GM12878 (cell line): ENCODE measurements around the gene RBM6. TPM values are rescaled to one million over a fixed set of nuclear protein-coding genes. Genes with fewer than 3 reads are reported as not detected.

ENCODE experiments used
- ATAC-seq: fragments of 200-7000 bp; cut with Tn5 transposase; 3 replicates; pipeline ENCODE4 v1.9.1; 2020; ENCODE audit warnings: mild to moderate bottlenecking, moderate library complexity
- BruUV-seq: library from RNA; stranded (reverse); fragments of 400-500 nt; replicated peaks from 2 replicates; lab custom pipeline; 2021; lab: Mats Ljungman, UMichigan
- CTCF ChIA-PET: fragments of 300-600 bp; sonication (Branson Sonifier 250); formaldehyde crosslinking; extraction: SDS; loops from one replicate; lab custom pipeline; 2021; ENCODE audit warnings: inconsistent platforms; lab: Yijun Ruan, JAX
- POLR2A ChIA-PET: fragments of 350-600 bp; formaldehyde crosslinking; extraction: SDS; loops from one replicate; lab custom pipeline; 2021; ENCODE audit warnings: inconsistent platforms; lab: Charles Lee
- RAD21 ChIA-PET: fragments of 300-600 bp; sonication (Branson Sonifier 250); formaldehyde crosslinking; loops from one replicate; lab custom pipeline; 2023; ENCODE audit warnings: antibody characterized with exemption; ENCODE audit not compliant: unreplicated experiment; lab: Charles Lee
- SMC1A ChIA-PET: fragments of 300-600 bp; sonication (Branson Sonifier 250); formaldehyde crosslinking; loops from one replicate; lab custom pipeline; 2023; ENCODE audit not compliant: unreplicated experiment, uncharacterized antibody; lab: Charles Lee
- DNase-seq: peaks from one replicate; pipeline ENCODE4 v3.0.0-alpha.2; 2011; ENCODE audit warnings: low read depth, low spot score
- FAIRE-seq: peaks from 3 replicates; lab custom pipeline; 2011; peaks lifted over from hg19 to GRCh38; lab: Jason Lieb, UNC
- H2AFZ ChIP-seq: 2 replicates; pipeline ENCODE4 v1.6.0; 2011; ENCODE audit warnings: low read depth, low read length, control low read depth; ENCODE audit not compliant: control insufficient read depth
- H3K27ac ChIP-seq: 2 replicates; pipeline ENCODE4 v1.5.1; 2011; ENCODE audit warnings: control low read depth; ENCODE audit not compliant: control insufficient read depth, insufficient read depth
- H3K27me3 ChIP-seq, 2 experiments: replicated peaks in 1 of 2; 2 replicates each; pipeline versions ENCODE4 v1.6.0 to v1.6.1; 2011; ENCODE audit warnings: low read length in 1 of 2; ENCODE audit not compliant: control insufficient read depth in 2 of 2, insufficient read depth in 2 of 2
- H3K36me3 ChIP-seq, 2 experiments: 2 replicates each; pipeline ENCODE4 v1.5.1; 2011; ENCODE audit warnings: low read length in 1 of 2; ENCODE audit not compliant: control insufficient read depth in 2 of 2, insufficient read depth in 2 of 2
- H3K4me1 ChIP-seq: 2 replicates; pipeline ENCODE4 v1.6.1; 2011; ENCODE audit warnings: mild to moderate bottlenecking, low read length, moderate library complexity, mixed read lengths; ENCODE audit not compliant: control insufficient read depth, insufficient read depth
- H3K4me2 ChIP-seq: 2 replicates; pipeline ENCODE4 v1.6.0; 2011; ENCODE audit warnings: control low read depth; ENCODE audit not compliant: control insufficient read depth, insufficient read depth
- H3K4me3 ChIP-seq: fragments of 200-600 bp; sonication (generic); 2 replicates; pipeline ENCODE4 v1.5.1; 2016
- H3K79me2 ChIP-seq: 2 replicates; pipeline ENCODE4 v1.6.0; 2011; ENCODE audit warnings: low read length; ENCODE audit not compliant: control insufficient read depth, insufficient read depth
- H3K9ac ChIP-seq: 2 replicates; pipeline ENCODE4 v1.8.0; 2011; ENCODE audit warnings: low read length, control low read depth, mixed read lengths; ENCODE audit not compliant: control insufficient read depth, insufficient read depth
- H3K9me3 ChIP-seq: replicated peaks from 3 replicates; pipeline ENCODE4 v1.5.1; 2011; ENCODE audit warnings: mild to moderate bottlenecking, low read length; ENCODE audit not compliant: control insufficient read depth, insufficient read depth
- H4K20me1 ChIP-seq: 2 replicates; pipeline ENCODE4 v1.6.0; 2011; ENCODE audit not compliant: control insufficient read depth, insufficient read depth
- BHLHE40 ChIP-seq, 2 experiments: fragments of 450-650 bp in 1 of 2; IDR thresholded peaks; 2 replicates each; pipeline ENCODE4 v1.6.1; 2011 to 2017; ENCODE audit warnings: low read depth in 2 of 2, borderline replicate concordance in 1 of 2, improper control_type of control experiment in 1 of 2, low read length in 1 of 2, mild to moderate bottlenecking in 1 of 2
- CREB1 ChIP-seq: IDR thresholded peaks from 2 replicates; pipeline ENCODE4 v1.6.1; 2012; ENCODE audit warnings: low read depth, mild to moderate bottlenecking, inconsistent platforms
- IKZF1 ChIP-seq: fragments of 450-650 bp; conservative IDR thresholded peaks from 2 replicates; pipeline ENCODE4 v1.6.1; 2017; ENCODE audit warnings: antibody characterized with exemption, mild to moderate bottlenecking
- IKZF2 ChIP-seq, 2 experiments: fragments of 450-650 bp; IDR thresholded peaks; 2 replicates each; pipeline ENCODE4 v1.6.1; 2017; ENCODE audit warnings: mild to moderate bottlenecking in 2 of 2, moderate library complexity in 2 of 2
- IRF4 ChIP-seq: IDR thresholded peaks from 2 replicates; pipeline ENCODE4 v1.6.1; 2011; ENCODE audit warnings: low read depth, low read length
- LARP7 ChIP-seq: fragments of 450-650 bp; IDR thresholded peaks from 2 replicates; pipeline ENCODE4 v1.6.1; 2017; ENCODE audit warnings: mild to moderate bottlenecking
- RAD21 ChIP-seq: IDR thresholded peaks from 2 replicates; pipeline ENCODE4 v1.6.1; 2011; ENCODE audit warnings: mild to moderate bottlenecking, low read depth, low read length, moderate library complexity; ENCODE audit not compliant: insufficient read depth
- RELA ChIP-seq: fragments of 450-650 bp; IDR thresholded peaks from 2 replicates; pipeline ENCODE4 v1.8.0; 2014; ENCODE audit warnings: borderline replicate concordance; ENCODE audit not compliant: partially characterized antibody
- SMC3 ChIP-seq: IDR thresholded peaks from 2 replicates; pipeline ENCODE4 v1.6.1; 2011; ENCODE audit warnings: low read length, improper control_type of control experiment, borderline replicate concordance
- TCF3 ChIP-seq: IDR thresholded peaks from 2 replicates; pipeline ENCODE4 v1.6.1; 2012; ENCODE audit warnings: low read depth, mild to moderate bottlenecking, low read length, borderline replicate concordance; ENCODE audit not compliant: insufficient read depth
- YY1 ChIP-seq: IDR thresholded peaks from 2 replicates; pipeline ENCODE4 v1.6.1; 2011; ENCODE audit warnings: low read depth, mild to moderate bottlenecking, low read length
- ZNF274 ChIP-seq: IDR thresholded peaks from one replicate; pipeline ENCODE4 v1.8.0; 2011; ENCODE audit not compliant: insufficient read length, insufficient read depth
- WGBS: methylation state at CpG from one replicate; pipeline ENCODE4 v1.1.6; 2016; ENCODE audit warnings: low lambda C conversion rate; ENCODE audit not compliant: insufficient replicate concordance, insufficient coverage; ENCODE audit errors: missing lambda C conversion rate; 5-methylcytosine and 5-hydroxymethylcytosine counted together
- in situ Hi-C: fragments of 300-500 bp; cut with MboI; formaldehyde crosslinking; loops from 9 replicates; pipeline ENCODE4 v1.14.3; 2018; ENCODE audit warnings: mixed read lengths
- intact Hi-C: fragments of 100-400 bp; cut with micrococcal nuclease; formaldehyde crosslinking; loops from one replicate; pipeline ENCODE4 v1.14.2; 2022; ENCODE audit not compliant: unreplicated experiment
- polyA plus RNA-seq, 11 experiments: library from polyadenylated mRNA; depleted of rRNA in 4 of 11; unstranded in 6 of 11; stranded (reverse) in 5 of 11; fragments of >200 nt; fragmentation: Nextera tagmentation in 4 of 11; fragmentation: Illumina TruSeq in 1 of 11; extraction: Ambion mirVana in 4 of 11; extraction: Trizol in 1 of 11; gene quantifications; 1 replicate in 1 of 11; 2 replicates in 10 of 11; pipeline versions ENCODE4 v1.2.1 to v1.2.3, GENCODE V29; 2011 to 2016; ENCODE audit warnings: inconsistent platforms in 2 of 11, missing spikeins in 2 of 11, low read depth in 1 of 11
- total RNA-seq, 4 experiments: library from RNA; depleted of rRNA in 3 of 4; stranded (reverse); fragments of >200 nt in 3 of 4; fragmentation: Illumina TruSeq in 1 of 4; extraction: Trizol in 1 of 4; gene quantifications; 2 replicates each; pipeline versions ENCODE4 v1.2.1 to v1.2.3, GENCODE V29; 2013 to 2021
- TF ChIP-seq, protein P1 (sequence below): IDR thresholded peaks from 2 replicates; pipeline ENCODE4 v1.6.1; 2011; ENCODE audit warnings: borderline replicate concordance, low read depth, mild to moderate bottlenecking, moderate library complexity, mixed read lengths, low read length; ENCODE audit not compliant: insufficient read depth; ENCODE audit errors: extremely low read length
- TF ChIP-seq, protein P2 (sequence below), 3 experiments: IDR thresholded peaks in 2 of 3; conservative IDR thresholded peaks in 1 of 3; 2 replicates each; pipeline ENCODE4 v1.5.1; 2011; ENCODE audit warnings: low read depth in 3 of 3, low read length in 3 of 3, mild to moderate bottlenecking in 3 of 3, control low read depth in 2 of 3, moderate library complexity in 2 of 3, inconsistent platforms in 1 of 3, mixed read lengths in 1 of 3; ENCODE audit not compliant: control insufficient read depth in 2 of 3, insufficient read depth in 1 of 3; ENCODE audit errors: extremely low read depth in 1 of 3
- TF ChIP-seq, protein P3 (sequence below): fragments of 450-650 bp; formaldehyde crosslinking; IDR thresholded peaks from 2 replicates; pipeline ENCODE4 v1.4.0; 2022; ENCODE audit warnings: mild to moderate bottlenecking, moderate library complexity

RBM6 gene
- total and polyA plus RNA-seq, 10 of the 15 experiments (the other 5 are each of a cell fraction or from before 2014, with no cell fraction given) = 45.3 to 103 (median 81.3) TPM

DNA sequence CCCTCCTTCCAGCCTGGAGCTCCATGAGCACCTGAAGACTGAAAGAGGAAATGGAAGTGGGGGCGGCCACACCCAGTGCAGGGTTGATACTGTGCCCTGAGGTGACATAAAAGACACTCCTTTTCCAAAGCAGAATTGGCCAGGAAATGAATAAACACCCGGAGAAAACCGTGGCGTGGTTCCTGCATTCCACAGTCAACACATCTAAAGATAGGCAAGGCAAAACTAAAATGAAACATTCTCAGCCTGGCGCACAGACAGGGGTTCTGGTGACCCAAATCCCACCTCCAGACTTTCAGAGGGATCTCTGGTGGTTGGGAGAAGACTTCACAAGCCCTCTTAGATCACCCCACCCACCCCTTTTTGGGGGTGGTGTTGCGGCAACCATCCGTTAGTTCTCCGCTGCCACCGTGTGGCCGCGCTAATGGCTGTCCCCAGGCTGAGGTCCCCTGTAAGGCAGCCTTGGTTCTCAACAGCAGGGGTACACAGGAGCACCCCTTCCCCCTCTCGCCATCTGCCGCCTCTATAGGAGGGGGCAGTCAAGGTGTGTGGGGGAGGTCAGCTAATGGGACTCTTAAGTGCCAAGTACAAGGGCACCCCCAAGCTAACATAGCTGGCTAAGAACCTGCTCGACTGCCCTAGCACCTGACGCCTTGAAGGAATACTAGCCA lies 33.7 kb upstream of the RBM6 start:
- H3K27ac ChIP-seq = peak overlapping the region; percentile 46
- SMC1A ChIA-PET = interaction anchor here (0.6 to 1.7 kb wide), 12 partner anchors 10 to 784 kb away, joined by 3 to 7 read pairs (median 4); partner anchors contain the start of gene INKA1
- RAD21 ChIA-PET = interaction anchor here (0.8 to 3.3 kb wide), 8 partner anchors 22 to 102 kb away, joined by 3 to 33 read pairs (median 6); partner anchors contain the start of genes INKA1, RBM6 and TRAIP
- in situ Hi-C loops (loop anchor here (5.0 kb wide), 1 partner anchor 104 kb away; the partner anchor contains the start of gene INKA1), intact Hi-C loops (loop anchor here (1.0 to 5.0 kb wide), 4 partner anchors 49 to 203 kb away; partner anchors contain the start of genes INKA1 and TRAIP)
- no peaks in the 10 kb centered on the region for H3K27me3 ChIP-seq
- no peak overlapping the region; the same call in 1 of the 2 replicates for H3K9ac ChIP-seq
- FAIRE-seq = no peak
- 0 out of 2 replicates have a peak overlapping the region, but pooled peaks have one; percentile 3 for H3K4me3 ChIP-seq
- ATAC-seq = peak; percentile 72
- BruUV-seq = no TSS peak
- peaks cover 0 to 2% of the 10 kb centered on the region in 2 experiments; a peak in 2 of 4 replicates for H3K36me3 ChIP-seq
- H3K4me1 ChIP-seq = peaks cover 25% of the 10 kb centered on the region
- CTCF ChIA-PET = interaction anchor here (0.7 to 8.4 kb wide), 23 partner anchors 8 to 366 kb away, joined by 3 to 70 read pairs (median 4); partner anchors contain the start of gene INKA1
- no peaks in the 10 kb centered on the region for H3K79me2 ChIP-seq
- no peaks in the 10 kb centered on the region for H4K20me1 ChIP-seq
- peak overlapping the region; percentile 38 for H2AFZ ChIP-seq
- POLR2A ChIA-PET = interaction anchor here (1.1 to 1.5 kb wide), 2 partner anchors 23 to 33 kb away, joined by 3 to 5 read pairs; partner anchors contain the start of genes MON1A and RBM6
- WGBS = 17% methylated on average over 14 of the region's 15 CpGs
- no peak for DNase-seq
- no peaks in the 10 kb centered on the region for H3K9me3 ChIP-seq
- peak overlapping the region; percentile 19 for H3K4me2 ChIP-seq
- TF ChIP-seq YY1 = peak; percentile 63; the same call in 1 of the 2 replicates
- TF ChIP-seq IKZF2 (IDR thresholded peaks at IDR 0.05) = peak; percentile 39 to 63; a peak in 2 of 4 replicates
- 0 out of 2 replicates have a peak, but pooled peaks have one; percentile 23 for TF ChIP-seq IRF4
- no peak for TF ChIP-seq ZNF274
- TF ChIP-seq, protein P1, sequence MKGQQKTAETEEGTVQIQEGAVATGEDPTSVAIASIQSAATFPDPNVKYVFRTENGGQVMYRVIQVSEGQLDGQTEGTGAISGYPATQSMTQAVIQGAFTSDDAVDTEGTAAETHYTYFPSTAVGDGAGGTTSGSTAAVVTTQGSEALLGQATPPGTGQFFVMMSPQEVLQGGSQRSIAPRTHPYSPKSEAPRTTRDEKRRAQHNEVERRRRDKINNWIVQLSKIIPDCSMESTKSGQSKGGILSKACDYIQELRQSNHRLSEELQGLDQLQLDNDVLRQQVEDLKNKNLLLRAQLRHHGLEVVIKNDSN = no peak
- TF ChIP-seq SMC3 = peak; percentile 53; the same call in 1 of the 2 replicates
- TF ChIP-seq TCF3 = no peak
- TF ChIP-seq BHLHE40 (IDR thresholded peaks at IDR 0.05; ENCODE audit: borderline replicate concordance in 1 of 2, low read depth in 2 of 2, low read length in 1 of 2) = no peak
- peak; percentile 72 for TF ChIP-seq RAD21
- TF ChIP-seq RELA = no peak
- peak; percentile 70 for TF ChIP-seq IKZF1
- TF ChIP-seq CREB1 = no peak
- TF ChIP-seq, protein P2, sequence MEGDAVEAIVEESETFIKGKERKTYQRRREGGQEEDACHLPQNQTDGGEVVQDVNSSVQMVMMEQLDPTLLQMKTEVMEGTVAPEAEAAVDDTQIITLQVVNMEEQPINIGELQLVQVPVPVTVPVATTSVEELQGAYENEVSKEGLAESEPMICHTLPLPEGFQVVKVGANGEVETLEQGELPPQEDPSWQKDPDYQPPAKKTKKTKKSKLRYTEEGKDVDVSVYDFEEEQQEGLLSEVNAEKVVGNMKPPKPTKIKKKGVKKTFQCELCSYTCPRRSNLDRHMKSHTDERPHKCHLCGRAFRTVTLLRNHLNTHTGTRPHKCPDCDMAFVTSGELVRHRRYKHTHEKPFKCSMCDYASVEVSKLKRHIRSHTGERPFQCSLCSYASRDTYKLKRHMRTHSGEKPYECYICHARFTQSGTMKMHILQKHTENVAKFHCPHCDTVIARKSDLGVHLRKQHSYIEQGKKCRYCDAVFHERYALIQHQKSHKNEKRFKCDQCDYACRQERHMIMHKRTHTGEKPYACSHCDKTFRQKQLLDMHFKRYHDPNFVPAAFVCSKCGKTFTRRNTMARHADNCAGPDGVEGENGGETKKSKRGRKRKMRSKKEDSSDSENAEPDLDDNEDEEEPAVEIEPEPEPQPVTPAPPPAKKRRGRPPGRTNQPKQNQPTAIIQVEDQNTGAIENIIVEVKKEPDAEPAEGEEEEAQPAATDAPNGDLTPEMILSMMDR (IDR thresholded peaks at IDR 0.05 in 2 of 3, conservative IDR thresholded peaks at IDR 0.05 in 1 of 3; ENCODE audit: control insufficient read depth in 2 of 3, extremely low read depth in 1 of 3, insufficient read depth in 1 of 3, low read depth in 3 of 3, low read length in 3 of 3) = peak; percentile 66 to 77 (median 71); a peak in 5 of 6 replicates
- TF ChIP-seq, protein P3, sequence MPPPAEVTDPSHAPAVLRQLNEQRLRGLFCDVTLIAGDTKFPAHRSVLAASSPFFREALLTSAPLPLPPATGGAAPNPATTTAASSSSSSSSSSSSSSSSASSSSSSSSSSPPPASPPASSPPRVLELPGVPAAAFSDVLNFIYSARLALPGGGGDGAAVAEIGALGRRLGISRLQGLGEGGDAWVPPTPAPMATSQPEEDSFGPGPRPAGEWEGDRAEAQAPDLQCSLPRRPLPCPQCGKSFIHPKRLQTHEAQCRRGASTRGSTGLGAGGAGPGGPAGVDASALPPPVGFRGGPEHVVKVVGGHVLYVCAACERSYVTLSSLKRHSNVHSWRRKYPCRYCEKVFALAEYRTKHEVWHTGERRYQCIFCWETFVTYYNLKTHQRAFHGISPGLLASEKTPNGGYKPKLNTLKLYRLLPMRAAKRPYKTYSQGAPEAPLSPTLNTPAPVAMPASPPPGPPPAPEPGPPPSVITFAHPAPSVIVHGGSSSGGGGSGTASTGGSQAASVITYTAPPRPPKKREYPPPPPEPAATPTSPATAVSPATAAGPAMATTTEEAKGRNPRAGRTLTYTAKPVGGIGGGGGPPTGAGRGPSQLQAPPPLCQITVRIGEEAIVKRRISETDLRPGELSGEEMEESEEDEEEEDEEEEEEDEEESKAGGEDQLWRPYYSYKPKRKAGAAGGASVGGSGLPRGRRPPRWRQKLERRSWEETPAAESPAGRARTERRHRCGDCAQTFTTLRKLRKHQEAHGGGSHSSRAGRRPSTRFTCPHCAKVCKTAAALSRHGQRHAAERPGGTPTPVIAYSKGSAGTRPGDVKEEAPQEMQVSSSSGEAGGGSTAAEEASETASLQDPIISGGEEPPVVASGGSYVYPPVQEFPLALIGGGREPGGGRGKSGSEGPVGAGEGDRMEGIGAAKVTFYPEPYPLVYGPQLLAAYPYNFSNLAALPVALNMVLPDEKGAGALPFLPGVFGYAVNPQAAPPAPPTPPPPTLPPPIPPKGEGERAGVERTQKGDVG (CRISPR knock-in tag) = no peak
- TF ChIP-seq LARP7 = 0 out of 2 replicates have a peak, but pooled peaks have one; percentile 39
